Brain pericyte (primary cell): ENCODE measurements around the gene FBXO3.

Experiments
- DNase-seq: peaks from one replicate; pipeline ENCODE4 v3.0.0-alpha.2; 2012; ENCODE audit warnings: low read depth, low spot score

FBXO3 gene

GRCh38 chr11:33772870-33773269 lies 1.4 kb downstream of the FBXO3 start:
- no peak for DNase-seq

- no peak for DNase-seq
These were observed 2.0 kb downstream of the FBXO3 start for GRCh38 chr11:33772300-33772699.

GRCh38 chr11:33770236-33770635 lies 4.1 kb downstream of the FBXO3 start:
- DNase-seq, result no peak

- DNase-seq, result no peak
These were observed 4.8 kb downstream of the FBXO3 start for GRCh38 chr11:33769542-33769941.

- no peak for DNase-seq
These were observed 6.7 kb downstream of the FBXO3 start for GRCh38 chr11:33767624-33768023.

GRCh38 chr11:33766085-33766484 lies 8.2 kb downstream of the FBXO3 start:
- DNase-seq, result no peak

GRCh38 chr11:33761471-33761870 lies 12.8 kb downstream of the FBXO3 start:
- DNase-seq, result no peak

GRCh38 chr11:33753304-33753967 lies 20.9 kb downstream of the FBXO3 start:
- no peak for DNase-seq

- no peak for DNase-seq
These were observed 22.4 kb downstream of the FBXO3 start for GRCh38 chr11:33751878-33752277.

GRCh38 chr11:33747979-33748378 lies 26.3 kb downstream of the FBXO3 start:
- no peak for DNase-seq

GRCh38 chr11:33743291-33743690 lies 31.0 kb downstream of the FBXO3 start:
- no peak for DNase-seq

GRCh38 chr11:33742249-33742851 lies 32.0 kb downstream of the FBXO3 start:
- no peak for DNase-seq

- no peak for DNase-seq
These were observed 32.5 kb downstream of the FBXO3 start for GRCh38 chr11:33741806-33742205.

GRCh38 chr11:33737362-33737821 lies 36.9 kb downstream of the FBXO3 start:
- DNase-seq, result no peak

GRCh38 chr11:33736148-33736812 lies 38.0 kb downstream of the FBXO3 start, which contains the start of gene CD59:
Gene CD59 (minus strand): TSS chr11:33736423. CDS start chr11:33722445, 13,978 bp downstream.
- DNase-seq, result peak; percentile 65

GRCh38 chr11:33735271-33736147 lies 38.8 kb downstream of the FBXO3 start:
- DNase-seq, result no peak

GRCh38 chr11:33734441-33735270 lies 39.7 kb downstream of the FBXO3 start:
- DNase-seq, result no peak

GRCh38 chr11:33733980-33734379 lies 40.3 kb downstream of the FBXO3 start:
- no peak for DNase-seq

GRCh38 chr11:33731723-33732531 lies 42.4 kb downstream of the FBXO3 start:
- no peak for DNase-seq

GRCh38 chr11:33730716-33731115 lies 43.6 kb downstream of the FBXO3 start:
- no peak for DNase-seq
